Cardiac fibroblast (primary cell): ENCODE data around the gene SOX13.
"Not testable (repeated sequence)": the region's sequence is repeated elsewhere in the genome, so short reads cannot be mapped to it uniquely, and the experiment has no call there.

Experiments
- DNase-seq, 2 donors: peaks; one replicate each; pipeline versions ENCODE4 v3.0.0 to v3.0.0-alpha.2; 2010; ENCODE audit warnings: low read depth in 2 of 2
- H3K4me3 ChIP-seq, 2 donors: replicated peaks in 1 of 2; 1 replicate in 1 of 2; 2 replicates in 1 of 2; pipeline ENCODE4 v1.5.1; 2011; ENCODE audit warnings: low read depth in 2 of 2, low read length in 2 of 2, mild to moderate bottlenecking in 2 of 2, moderate library complexity in 1 of 2
- TF ChIP-seq, protein P1 (sequence below): IDR thresholded peaks from one replicate; pipeline ENCODE4 v1.5.1; 2011; ENCODE audit warnings: low read depth, mild to moderate bottlenecking, low read length, inconsistent platforms

SOX13 gene

DNA sequence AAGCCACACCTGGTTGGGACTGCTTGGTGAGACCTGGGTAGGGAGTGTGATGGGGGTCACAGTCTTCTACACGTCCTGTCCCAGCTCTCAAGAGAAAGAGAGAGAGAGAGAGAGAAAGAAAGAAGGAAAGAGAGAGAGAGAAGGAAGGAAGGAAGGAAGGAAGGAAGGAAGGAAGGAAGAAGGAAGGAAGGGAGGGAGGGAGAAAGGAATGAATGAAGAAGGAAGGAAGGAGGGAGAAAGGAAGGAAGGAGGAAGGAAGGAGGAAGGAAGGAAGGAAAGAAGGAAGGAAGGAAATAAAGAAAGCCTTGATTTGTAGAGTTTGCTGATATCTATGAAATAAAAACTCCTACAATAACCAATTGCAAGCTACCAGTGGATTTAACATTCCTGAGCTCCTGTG, 28.5 kb upstream of the SOX13 start:
- H3K4me3 ChIP-seq, result no peak overlapping the region
- no peak for DNase-seq
- TF ChIP-seq, protein P1, sequence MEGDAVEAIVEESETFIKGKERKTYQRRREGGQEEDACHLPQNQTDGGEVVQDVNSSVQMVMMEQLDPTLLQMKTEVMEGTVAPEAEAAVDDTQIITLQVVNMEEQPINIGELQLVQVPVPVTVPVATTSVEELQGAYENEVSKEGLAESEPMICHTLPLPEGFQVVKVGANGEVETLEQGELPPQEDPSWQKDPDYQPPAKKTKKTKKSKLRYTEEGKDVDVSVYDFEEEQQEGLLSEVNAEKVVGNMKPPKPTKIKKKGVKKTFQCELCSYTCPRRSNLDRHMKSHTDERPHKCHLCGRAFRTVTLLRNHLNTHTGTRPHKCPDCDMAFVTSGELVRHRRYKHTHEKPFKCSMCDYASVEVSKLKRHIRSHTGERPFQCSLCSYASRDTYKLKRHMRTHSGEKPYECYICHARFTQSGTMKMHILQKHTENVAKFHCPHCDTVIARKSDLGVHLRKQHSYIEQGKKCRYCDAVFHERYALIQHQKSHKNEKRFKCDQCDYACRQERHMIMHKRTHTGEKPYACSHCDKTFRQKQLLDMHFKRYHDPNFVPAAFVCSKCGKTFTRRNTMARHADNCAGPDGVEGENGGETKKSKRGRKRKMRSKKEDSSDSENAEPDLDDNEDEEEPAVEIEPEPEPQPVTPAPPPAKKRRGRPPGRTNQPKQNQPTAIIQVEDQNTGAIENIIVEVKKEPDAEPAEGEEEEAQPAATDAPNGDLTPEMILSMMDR, result no peak

DNA sequence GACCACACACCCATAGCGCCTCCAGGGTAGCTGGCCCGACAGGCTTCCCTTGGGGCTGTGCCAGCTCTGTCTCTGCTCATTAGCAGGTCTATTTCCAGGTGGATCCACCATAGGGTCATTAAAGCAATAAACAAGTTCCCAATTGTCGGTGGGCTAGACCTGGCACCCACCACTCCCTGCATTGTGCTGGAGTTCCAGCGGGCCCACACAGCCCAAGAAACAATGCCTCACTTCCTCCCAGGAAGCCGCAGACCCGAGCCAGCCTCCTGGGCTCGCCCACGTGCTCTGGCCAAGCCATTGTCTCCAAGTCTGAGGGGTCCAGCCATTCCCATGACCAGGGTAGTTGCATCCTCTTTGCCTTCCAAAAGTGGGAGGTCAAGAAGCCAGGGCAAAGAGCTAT, 27.5 kb upstream of the SOX13 start:
- TF ChIP-seq, protein P1, result no peak
- peak in 1 of 2 donors; percentile 29 for DNase-seq
- H3K4me3 ChIP-seq, result no peak overlapping the region

DNA sequence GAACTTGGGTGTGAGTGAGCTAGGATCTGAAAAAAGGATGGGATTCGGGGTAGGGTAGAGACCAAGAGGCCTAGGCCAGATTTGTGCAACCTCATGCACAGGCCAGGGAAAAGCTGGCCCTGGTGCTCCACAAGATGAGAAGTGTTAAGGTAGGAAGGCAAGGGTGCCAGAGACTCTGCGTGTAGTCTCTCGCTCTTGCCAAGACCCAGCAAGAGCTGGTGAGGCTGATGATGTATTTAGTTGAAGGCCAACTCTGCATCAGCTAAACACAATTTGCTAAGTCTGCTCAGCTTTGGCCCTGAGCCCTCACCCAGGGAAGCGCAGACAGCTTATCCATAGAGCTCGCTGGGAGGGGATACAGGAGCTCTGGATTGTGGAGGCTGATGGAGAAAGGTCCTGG, 26.6 kb upstream of the SOX13 start:
- no peak overlapping the region for H3K4me3 ChIP-seq
- no peak for DNase-seq
- TF ChIP-seq, protein P1, result no peak

DNA sequence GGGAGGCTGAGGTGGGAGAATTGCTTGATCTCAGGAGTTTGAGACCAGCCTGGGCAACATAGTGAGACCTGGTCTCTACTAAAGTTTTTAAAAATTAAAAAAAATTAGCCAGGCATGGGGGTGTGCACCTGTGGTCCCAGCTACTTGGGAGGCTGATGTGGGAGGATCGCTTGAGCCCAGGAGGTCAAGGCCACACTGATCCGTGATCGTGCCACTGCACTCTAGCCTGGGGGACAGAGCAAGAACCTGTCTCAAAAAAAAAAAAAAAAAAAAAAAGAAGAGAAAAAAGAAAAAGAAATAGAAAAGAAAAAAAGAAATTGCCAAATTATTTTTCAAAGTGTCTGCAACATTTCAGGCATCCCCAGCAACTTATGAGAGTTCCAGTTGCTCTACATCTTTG, 24.1 kb upstream of the SOX13 start:
- H3K4me3 ChIP-seq, DNase-seq: not testable (repeated sequence)

GRCh38 chr1:204051258-204051657, 21.7 kb upstream of the SOX13 start:
- TF ChIP-seq, protein P1, result no peak
- no peak for DNase-seq
- H3K4me3 ChIP-seq, result no peak overlapping the region

DNA sequence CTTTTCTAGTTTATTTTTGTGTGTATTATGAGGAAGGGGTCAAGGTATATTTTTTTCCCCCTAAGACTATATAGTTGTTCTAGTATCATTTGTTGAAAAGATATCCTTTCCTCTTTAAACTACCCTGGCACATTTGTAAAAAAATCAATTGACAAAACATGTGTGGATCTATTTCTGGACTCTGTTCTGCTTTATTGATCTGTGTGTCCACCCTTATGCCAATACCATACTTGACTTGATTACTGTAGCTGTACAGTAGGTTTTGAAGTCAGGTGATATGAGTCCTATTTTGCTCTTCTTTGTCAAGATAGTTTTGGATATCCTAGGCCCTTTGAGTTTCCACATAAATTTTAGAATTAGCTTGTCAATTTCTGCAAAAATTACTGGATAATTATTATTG, 21.2 kb upstream of the SOX13 start:
- no peak overlapping the region for H3K4me3 ChIP-seq
- TF ChIP-seq, protein P1, result no peak
- no peak for DNase-seq

DNA sequence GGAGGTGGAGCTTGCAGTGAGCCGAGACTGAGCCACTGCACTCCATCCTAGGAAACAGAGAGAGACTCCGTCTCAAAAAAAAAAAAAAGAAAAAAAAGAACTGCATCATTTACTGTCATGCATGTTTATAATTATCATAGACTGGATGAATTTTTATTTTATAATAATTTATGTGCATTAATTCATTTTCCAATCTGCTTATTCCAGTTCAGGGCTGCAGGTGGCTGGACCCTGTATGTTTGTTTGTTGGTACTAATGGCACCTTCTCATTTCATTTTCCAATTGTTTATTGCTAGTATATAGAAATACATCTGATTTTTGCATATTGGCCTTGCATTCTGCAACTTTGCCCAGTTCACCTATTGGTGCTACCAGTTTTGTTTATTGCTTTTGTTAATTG, 19.0 kb upstream of the SOX13 start:
- no peak for DNase-seq
- TF ChIP-seq, protein P1, result no peak

DNA sequence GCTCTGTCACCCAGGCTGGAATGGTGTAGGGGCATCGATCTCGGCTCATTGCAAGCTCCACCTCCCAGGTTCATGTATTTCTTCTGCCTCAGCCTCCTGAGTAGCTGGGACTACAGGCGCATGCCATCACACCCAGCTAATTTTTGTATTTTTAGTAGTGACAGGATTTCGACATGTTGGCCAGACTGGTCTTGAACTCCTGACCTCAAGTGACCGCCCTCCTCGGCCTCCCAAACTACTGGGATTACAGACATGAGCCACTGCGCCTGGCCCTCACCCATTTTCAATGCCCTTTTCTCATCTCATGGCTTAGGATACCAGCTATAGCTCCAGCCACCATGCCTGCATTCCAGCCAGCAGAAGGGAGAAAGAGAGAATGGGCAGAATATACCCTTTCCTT, 12.9 kb upstream of the SOX13 start:
- no peak for DNase-seq
- no peak overlapping the region for H3K4me3 ChIP-seq
- TF ChIP-seq, protein P1, result no peak

More for the DNA sequence above, 19.0 kb upstream of the SOX13 start:
- no peak overlapping the region for H3K4me3 ChIP-seq
